GM10266 (cell line): ENCODE measurements around the gene FBXO39.
"Not testable (repeated sequence)": the region's sequence is repeated elsewhere in the genome, so short reads cannot be mapped to it uniquely, and the experiment has no call there.

Experiments used
- DNase-seq: peaks from one replicate; pipeline ENCODE4 v3.0.0; 2012; ENCODE audit errors: extremely low spot score
- CTCF ChIP-seq: IDR thresholded peaks from 2 replicates; pipeline ENCODE4 v1.5.1; 2012; ENCODE audit warnings: mild to moderate bottlenecking, low read depth; ENCODE audit not compliant: control insufficient read depth, insufficient read depth; ENCODE audit errors: missing control alignments

The FBXO39 gene

DNA sequence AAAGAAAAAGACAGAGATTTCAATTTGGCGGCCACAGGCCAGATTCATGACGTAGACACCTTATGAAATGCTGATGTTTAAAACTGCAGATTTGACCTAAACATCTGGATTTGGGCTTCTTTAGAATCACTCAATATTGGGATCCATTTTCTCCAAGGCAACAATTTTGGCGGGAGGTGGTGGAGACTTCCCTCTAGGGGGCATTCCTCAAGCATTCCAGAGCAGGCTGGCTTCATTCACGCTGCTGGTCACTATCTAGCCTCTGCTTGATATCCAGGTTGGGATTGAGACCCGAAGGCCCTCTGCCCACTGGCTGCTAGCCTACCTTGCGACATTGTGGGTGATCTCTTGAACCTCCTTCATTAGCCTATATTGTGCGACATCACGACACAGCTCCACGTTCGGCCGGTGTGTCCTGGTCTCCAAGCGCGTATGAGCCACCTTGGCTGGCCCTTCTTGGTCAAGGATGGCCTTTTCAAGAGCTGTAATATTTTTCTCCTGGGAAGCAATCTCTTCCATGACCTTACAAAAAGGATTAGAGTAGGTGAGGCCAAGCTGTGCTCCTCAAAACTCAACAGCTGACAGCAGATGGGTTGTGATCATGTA, 24.5 kb downstream of the FBXO39 start:
- DNase-seq = no peak
- TF ChIP-seq CTCF = no peak

GRCh38 chr17:6811510-6811909, 35.5 kb downstream of the FBXO39 start:
- TF ChIP-seq CTCF = no peak

DNA sequence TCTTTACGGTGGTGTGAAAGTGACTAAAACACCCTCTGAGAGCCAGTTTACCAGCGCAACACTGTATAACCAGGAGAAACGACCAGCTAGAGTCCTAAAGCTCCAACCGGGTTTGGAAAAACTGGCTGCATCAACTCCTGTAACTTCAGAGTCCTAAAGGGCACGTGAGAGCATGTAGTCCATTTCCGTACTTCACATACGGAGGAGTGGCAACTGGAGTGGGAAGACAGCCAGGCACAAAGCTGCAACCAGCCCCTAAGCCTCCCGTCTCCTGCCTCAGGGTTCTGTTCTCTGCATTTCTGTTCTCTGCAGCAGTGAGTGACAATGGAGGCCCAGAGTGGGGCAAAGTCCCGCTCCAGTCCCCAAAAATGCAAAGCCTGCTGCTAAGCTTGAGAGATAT, 36.3 kb downstream of the FBXO39 start:
- no peak for TF ChIP-seq CTCF
- no peak for DNase-seq

More at GRCh38 chr17:6811510-6811909, 35.5 kb downstream of the FBXO39 start:
- no peak for DNase-seq

- DNase-seq = no peak
- TF ChIP-seq CTCF = no peak
These were observed 39.8 kb downstream of the FBXO39 start for GRCh38 chr17:6815775-6816174.

DNA sequence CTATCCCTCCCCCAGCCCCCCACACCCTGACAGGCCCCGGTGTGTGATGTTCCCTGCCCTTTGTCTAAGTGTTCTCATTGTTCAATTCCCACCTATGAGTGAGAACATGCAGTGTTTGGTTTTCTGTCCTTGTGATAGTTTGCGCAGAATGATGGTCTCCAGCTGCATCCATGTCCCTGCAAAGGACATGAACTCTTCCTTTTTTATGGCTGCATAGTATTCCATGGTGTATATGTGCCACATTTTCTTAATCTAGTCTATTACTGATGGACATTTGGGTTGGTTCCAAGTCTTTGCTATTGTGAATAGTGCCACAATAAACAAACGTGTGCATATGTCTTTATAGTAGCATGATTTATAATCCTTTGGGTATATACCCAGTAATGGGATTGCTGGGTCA, 40.4 kb downstream of the FBXO39 start:
- DNase-seq = not testable (repeated sequence)

DNA sequence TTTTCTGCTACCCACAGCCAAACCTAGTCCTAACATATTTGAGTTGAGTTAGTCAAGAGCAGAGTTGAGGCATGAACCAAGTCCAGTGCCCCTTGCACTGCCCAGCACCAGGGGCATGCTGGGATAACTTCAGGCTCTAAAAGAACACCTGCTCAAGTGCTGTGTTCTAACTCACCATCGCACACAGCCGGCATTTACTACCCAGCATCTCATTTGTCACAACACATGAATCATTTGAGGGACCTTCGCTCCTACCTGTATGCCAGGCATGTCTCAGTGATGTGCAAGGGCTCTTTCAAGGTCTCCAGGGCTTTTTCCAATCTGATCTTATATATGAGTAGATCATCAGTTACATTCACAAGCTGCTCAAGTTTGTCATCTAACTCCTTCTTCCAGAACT, 42.9 kb downstream of the FBXO39 start:
- no peak for TF ChIP-seq CTCF
- no peak for DNase-seq

DNA sequence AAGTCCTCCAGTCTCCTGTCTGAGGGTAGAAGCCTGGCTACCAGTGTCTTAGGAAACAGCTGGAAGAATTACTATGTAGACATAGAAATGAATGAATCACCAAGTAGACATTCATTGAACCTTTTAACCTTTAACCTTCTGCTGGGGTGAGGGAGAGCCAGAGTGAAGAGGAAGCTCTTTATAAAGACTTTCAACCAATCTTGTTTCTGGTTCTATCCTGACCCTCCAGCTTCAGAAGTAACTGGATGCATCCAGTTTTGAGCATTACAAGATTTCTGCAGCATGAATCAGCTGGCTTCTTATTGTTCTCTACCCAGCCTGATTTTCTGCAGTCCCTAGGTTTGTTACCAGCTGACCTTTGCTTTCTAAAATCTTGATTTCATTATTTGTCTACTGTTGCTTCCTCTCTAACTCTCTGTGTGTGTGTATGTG, 47.0 kb downstream of the FBXO39 start:
- no peak for TF ChIP-seq CTCF
- DNase-seq = no peak
